HG03571 (cell line): Measurements from ENCODE around the gene GHR.
"Not testable (repeated sequence)": the region's sequence is repeated elsewhere in the genome, so short reads cannot be mapped to it uniquely, and the experiment has no call there.

ENCODE experiments used
- ATAC-seq: cut with Tn5 transposase; IDR thresholded peaks from one replicate; pipeline ENCODE4 v1.9.1; 2021; ENCODE audit not compliant: unreplicated experiment

The GHR gene

DNA sequence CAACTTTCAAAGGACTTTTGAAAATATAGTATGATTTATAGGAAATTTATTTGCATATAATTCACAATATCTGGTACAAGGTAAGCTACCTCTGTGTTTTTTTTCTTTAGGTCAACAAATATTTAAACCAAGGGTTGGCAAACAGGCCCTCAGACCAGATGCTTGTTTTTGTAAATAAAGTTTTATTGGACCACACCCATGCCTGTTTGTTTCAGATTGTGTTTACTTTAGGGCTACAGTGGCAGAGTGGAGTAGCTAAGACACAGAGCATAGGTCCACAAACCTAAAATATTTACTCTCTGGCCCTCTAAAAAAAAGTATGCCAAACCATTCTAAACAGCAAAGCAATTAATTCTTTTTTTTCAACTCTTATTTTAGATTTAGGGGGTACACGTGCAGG lies 213.7 kb downstream of the GHR start:
- no peak for ATAC-seq

- ATAC-seq, result no peak
Measured at GRCh38 chr5:42638972-42639371, 215.7 kb downstream of the GHR start.

DNA sequence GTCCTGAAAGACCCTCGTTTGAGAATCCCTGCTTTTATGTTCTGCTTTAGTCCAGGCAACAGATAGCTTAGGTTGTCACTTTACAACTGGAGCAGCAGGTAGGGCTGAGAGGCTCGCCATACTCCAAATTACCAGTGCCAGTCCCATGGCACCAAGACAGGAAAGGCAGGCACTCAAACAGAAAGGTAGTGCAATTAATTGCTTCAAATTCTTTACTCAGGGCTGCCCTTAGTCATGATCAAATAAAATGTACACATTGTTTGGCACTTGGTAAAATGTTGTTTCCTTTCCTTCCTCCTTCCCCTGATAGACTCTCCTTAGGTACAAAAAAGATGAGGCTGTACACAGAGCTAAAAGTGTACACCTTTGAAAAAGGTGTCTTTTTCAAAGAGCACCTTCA lies 217.6 kb downstream of the GHR start:
- no peak for ATAC-seq

DNA sequence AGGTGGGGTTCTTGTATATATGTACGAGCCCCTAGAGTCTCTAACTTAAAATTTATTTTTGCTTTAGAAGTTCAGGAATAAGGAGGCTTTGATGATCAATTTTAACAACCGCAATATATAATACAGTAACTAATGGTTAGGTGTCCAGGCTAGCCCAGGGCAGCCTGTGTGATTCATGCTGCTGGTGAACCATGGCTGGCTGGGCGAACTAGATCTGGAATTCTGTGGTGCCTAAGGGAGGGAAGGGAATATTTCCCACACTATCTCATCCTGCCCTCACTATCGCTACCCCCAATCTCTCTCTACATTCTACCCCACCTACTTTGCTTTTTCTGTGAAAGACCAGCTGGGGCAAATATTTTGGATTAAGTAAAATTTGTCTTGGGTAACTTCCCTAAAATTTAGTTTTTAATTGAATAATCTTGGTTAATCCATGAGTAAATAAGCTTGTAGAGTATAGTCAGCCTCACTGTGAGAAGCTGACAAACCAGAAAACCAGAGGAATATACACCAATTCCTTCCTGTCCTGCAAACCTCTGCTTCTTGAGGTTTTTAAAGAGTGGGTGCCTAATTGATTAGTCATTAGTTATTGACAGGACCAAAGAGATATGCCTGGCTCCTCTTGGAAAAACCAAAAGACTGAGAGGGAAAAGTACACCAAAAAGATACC lies 218.2 kb downstream of the GHR start:
- ATAC-seq, result no peak

GRCh38 chr5:42642006-42642405 lies 218.8 kb downstream of the GHR start:
- ATAC-seq, result no peak

GRCh38 chr5:42643360-42643759 lies 220.1 kb downstream of the GHR start:
- no peak for ATAC-seq

- ATAC-seq, result no peak
Measured at GRCh38 chr5:42645138-42645537, 221.9 kb downstream of the GHR start.

DNA sequence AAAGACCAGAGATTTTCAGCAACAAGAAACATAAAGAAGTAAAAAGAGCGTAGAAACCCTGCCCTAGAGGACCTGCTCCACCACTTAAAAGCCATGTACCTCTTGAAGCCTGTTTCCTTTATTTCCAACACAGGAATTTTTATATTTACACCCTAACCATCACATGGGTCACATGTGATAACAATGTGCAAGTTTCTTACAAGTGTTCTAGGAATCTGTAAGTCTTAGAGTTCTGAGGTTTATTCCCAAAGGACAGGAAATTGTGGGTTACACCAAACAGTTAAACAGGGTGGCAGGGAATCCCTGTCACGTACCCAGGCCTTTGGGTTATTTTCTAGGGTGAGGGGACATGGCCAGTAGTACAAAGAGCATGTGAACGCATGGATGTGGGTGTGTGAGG lies 224.8 kb downstream of the GHR start:
- ATAC-seq, result no peak

DNA sequence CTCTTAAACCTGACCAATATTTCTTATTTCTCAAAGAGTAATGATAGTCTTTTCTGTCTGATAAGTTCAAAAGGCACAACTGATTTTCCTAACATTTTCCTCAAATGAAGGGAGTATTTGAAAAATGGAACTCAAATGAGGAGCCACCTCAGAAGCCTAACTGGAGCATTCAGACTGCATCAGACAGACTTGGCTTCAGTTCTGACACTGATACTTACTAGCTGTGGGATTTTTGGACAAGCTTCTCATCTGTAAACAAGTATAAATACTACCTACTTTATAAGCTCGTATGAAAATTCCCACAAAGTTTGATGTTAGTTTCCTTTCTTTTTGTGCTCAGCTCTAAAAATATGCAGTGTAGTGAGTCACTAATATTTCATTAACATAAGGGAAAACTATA lies 225.7 kb downstream of the GHR start:
- ATAC-seq, result no peak

DNA sequence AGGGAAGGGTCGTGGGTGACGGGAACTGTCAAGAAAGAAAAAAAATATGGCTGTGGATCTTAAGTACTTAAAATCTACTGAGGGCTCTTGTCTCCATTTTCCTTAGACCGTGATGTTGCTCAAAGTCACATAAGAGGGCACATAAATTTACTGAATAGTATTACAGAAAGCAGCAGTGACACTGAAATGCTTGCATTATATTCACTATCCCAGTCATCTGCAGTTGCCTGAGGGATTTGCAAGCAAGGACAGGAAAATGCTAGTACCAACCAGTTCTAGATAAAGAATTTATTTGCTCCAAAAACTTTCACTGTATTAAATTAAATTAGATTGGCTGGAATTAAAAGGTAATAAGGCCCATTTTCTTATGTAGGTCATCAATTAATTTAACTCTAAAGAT lies 226.8 kb downstream of the GHR start:
- no peak for ATAC-seq

- ATAC-seq, result no peak
Measured at GRCh38 chr5:42653705-42654104, 230.5 kb downstream of the GHR start.

DNA sequence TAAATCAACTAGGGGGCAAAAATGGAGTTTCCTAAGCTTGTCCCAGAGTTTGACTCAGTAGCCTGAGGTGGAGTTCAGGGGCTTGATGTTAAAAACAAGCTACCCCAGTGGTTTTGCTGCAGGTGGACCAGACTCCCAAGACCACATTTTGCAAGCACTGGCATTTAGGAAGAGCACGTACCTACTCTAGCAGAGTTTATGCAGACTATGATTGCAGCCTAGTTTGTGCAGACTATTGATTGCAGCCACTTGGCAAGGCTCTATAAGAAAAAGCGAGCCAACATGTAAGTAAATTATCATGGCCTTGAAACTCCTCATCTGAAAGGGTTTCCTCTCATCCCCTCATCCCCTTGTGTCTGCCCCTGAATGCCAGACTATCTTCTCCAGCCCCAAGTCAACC lies 231.4 kb downstream of the GHR start:
- ATAC-seq, result no peak

DNA sequence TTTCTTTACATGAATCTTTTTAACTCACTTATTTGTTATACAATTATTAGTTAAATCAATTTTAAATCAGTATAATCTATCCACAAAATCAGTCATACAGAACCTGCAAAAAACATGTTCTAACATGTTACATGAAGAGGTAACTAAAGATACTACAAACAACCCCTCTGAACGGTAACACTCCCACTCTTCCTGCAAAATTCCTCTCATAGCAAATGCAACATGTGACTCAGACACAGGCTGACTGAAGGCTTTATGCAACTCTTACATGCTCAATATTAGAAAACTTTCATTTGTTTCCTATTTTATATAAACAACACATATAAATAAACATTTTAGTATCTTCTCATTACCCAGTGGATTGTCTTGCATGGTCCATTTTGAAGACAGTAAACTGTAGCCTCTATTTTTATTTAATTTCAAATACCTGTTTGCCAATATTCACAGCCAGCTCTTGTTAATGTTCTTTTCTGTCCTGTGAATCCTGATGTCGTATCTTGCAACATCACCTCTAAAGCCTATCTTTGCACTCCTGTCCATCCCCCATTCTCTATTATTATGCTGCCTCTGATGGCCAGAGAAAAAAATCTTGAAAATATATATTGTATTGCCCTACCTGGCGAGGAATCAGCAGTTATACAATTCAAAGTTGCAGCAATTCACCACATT lies 232.9 kb downstream of the GHR start:
- ATAC-seq, result no peak

DNA sequence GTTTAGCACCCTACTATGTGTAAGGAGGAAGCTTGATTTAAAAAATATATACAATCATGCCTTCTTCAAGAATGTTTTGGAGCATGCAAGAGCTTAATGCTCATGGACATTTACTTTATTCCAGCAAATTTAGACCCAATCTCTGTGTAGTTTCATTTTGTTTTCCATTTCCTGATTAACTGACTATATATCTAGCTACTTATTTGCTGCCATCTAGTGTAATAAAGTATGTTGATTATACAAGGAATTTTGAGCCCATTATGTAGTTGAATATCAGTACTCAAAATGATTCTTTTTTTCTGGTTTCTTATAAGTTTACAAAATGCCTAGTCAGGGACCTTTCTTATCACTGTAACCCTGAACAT lies 233.4 kb downstream of the GHR start:
- ATAC-seq, result no peak

GRCh38 chr5:42659869-42660268 lies 236.6 kb downstream of the GHR start:
- not testable (repeated sequence) for ATAC-seq

DNA sequence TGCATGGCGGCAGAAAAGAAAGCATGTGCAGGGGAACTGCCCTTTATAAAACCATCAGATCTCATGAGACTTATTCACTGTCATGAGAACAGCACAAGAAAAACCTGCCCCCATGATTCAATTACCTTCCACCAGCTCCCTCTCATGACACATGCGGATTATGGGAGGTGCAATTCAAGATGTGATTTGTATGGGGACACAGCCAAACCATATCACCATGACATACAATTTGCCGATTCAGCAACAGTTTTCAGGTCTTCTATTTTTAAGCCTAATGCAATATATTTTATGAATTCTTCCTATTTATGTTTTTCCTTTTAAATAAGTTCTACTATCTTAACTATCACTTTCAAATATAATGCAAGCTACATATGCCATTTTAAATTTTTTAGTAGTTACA lies 242.6 kb downstream of the GHR start:
- no peak for ATAC-seq

DNA sequence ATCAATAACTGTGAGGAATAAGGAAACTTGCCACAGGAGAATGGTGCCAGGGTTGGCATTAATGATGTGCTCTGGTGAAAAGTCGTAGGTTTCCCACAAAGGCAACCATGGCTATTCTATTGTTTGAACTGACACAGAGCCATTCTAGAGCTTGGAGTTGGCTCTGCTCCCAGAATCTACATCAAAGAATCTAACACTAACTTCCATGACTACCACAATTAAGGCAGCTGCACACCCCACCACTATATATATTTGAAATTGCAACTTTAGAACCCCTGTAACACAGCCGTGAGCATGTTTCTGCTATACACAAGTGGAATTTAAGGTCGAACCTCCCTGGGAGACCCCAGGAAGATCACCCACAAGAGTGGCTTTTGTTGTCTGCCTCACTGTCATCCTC lies 243.6 kb downstream of the GHR start:
- no peak for ATAC-seq

GRCh38 chr5:42668254-42668653 lies 245.0 kb downstream of the GHR start:
- no peak for ATAC-seq

GRCh38 chr5:42672925-42673324 lies 249.7 kb downstream of the GHR start:
- no peak for ATAC-seq

- no peak for ATAC-seq
Measured at GRCh38 chr5:42675602-42676001, 252.4 kb downstream of the GHR start.

DNA sequence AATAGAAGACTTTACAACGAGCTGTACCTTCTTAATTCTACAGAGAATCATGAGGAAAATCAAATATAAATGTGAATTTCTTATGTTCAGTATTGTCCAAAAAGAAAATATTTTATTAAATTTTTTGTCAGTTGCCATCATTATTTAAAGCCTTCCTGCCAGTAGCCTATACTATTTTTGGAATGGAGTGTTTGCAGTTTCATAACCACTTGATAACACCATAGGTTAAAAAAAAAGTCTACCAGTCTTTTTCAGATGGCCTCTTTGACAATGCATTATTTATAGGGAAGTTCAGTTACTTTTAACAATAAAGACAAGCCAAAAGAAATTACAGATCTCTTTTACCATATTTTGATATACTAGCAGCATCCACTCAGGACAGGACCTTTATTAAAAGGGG lies 253.1 kb downstream of the GHR start:
- ATAC-seq, result no peak

DNA sequence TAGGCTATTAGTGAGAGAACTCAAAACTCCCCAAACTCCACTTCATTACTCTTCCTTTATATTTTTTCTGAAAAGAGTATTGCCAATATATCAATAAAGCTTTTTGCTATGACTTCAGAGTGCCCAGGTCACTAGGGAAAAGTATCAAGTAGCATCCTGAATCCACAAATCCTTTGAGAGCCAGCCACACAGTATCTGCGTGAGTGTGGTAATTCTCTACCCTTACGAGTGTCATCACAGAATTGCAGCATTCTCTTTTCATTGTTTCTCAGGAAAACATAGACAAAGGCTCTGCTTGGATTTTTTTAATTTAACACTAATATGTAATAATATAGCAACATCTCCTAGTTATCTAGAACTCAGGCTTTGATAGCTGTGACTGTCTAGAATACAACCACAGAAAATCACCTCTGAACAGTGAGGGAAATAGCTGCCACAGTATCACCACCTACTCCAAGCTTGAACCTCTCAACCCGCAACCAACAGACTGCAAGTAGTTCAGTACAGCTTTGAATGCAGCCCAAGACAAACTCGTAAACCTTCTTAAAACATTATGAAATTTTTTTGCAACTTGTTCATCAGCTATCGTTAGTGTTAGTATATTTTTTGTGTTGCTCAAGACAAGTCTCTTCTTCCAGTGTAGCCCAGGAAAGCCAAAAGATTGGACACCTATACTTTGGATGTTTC lies 254.1 kb downstream of the GHR start:
- ATAC-seq, result no peak

DNA sequence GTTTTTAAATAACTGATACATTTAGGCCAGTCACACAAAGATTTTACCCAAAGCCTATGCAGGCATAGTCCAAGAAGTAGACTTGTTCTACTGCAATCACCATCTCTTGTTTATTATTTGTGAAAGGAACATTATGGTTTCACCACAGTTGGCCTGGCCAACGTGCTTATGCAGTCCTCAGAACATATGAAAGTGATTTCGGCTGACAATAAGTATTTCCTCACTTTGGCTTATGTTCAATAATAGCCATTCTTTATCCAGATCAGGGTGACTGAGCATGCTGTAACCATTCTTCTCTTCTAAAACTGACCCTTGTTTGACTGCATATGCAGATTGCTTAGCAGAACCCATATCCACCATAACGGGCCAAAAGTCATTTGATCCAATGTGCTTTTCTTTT lies 256.8 kb downstream of the GHR start:
- no peak for ATAC-seq
